ENCODE results near the gene TCAP. TPM values are rescaled to one million over a fixed set of nuclear protein-coding genes. Genes with fewer than 3 reads are reported as not detected.

TCAP gene
- total RNA-seq, 1 donor: 0.36 TPM

- Histone ChIP-seq H3K4me3 (ENCODE audit: insufficient read depth, low read length) (no peak overlapping the region), H4K20me1 (ENCODE audit: insufficient read depth, low read length) (no peaks in the 10 kb centered on the region), H3K9me3 (ENCODE audit: low read depth, low read length) (no peaks in the 10 kb centered on the region), H3K4me1 (ENCODE audit: insufficient read depth, low read length) (peaks cover 15% of the 10 kb centered on the region), H3K27ac (ENCODE audit: low read depth, low read length) (no peak overlapping the region), H3K36me3 (ENCODE audit: insufficient read depth, low read length) (no peaks in the 10 kb centered on the region), H2AFZ (ENCODE audit: low read length) (no peak overlapping the region), H3K27me3 (ENCODE audit: insufficient read depth, low read length) (no peaks in the 10 kb centered on the region), H3K79me2 (ENCODE audit: insufficient read depth, low read length) (no peaks in the 10 kb centered on the region), H3K4me2 (ENCODE audit: insufficient read depth, low read length) (no peak overlapping the region)
- DNase-seq (ENCODE audit: insufficient read length, low spot score, missing footprints): peak; percentile 26
- no peak for TF ChIP-seq CTCF (IDR thresholded peaks at IDR 0.05; ENCODE audit: extremely low read depth, low read depth, low read length)
Measured at GRCh38 chr17:39684369-39685192, 19.4 kb downstream of the TCAP start.

- Histone ChIP-seq H2AFZ (ENCODE audit: low read length) (peak overlapping the region; percentile 99), H3K9me3 (ENCODE audit: low read depth, low read length) (no peaks in the 10 kb centered on the region), H4K20me1 (ENCODE audit: insufficient read depth, low read length) (no peaks in the 10 kb centered on the region), H3K36me3 (ENCODE audit: insufficient read depth, low read length) (no peaks in the 10 kb centered on the region), H3K4me3 (ENCODE audit: insufficient read depth, low read length) (peak overlapping the region; percentile 96), H3K4me2 (ENCODE audit: insufficient read depth, low read length) (peak overlapping the region; percentile 99), H3K79me2 (ENCODE audit: insufficient read depth, low read length) (no peaks in the 10 kb centered on the region), H3K27me3 (ENCODE audit: insufficient read depth, low read length) (no peaks in the 10 kb centered on the region), H3K4me1 (ENCODE audit: insufficient read depth, low read length) (peaks cover 15% of the 10 kb centered on the region), H3K27ac (ENCODE audit: low read depth, low read length) (no peak overlapping the region)
- peak; percentile 1 for DNase-seq (ENCODE audit: insufficient read length, low spot score, missing footprints)
- no peak for TF ChIP-seq CTCF (IDR thresholded peaks at IDR 0.05; ENCODE audit: extremely low read depth, low read depth, low read length)
Measured at GRCh38 chr17:39687101-39687545, 22.0 kb downstream of the TCAP start.

GRCh38 chr17:39687546-39688474, 22.7 kb downstream of the TCAP start, which contains the start of gene PGAP3:
Gene PGAP3 (minus strand): TSS chr17:39688057. CDS start chr17:39688014, 43 bp downstream.
- DNase-seq (ENCODE audit: insufficient read length, low spot score, missing footprints): peak; percentile 98
- H3K79me2 ChIP-seq (ENCODE audit: insufficient read depth, low read length): no peaks in the 10 kb centered on the region
- H3K4me3 ChIP-seq (ENCODE audit: insufficient read depth, low read length): peak within 1 kb of the TSS; percentile 96
- no peaks in the 10 kb centered on the region for H3K27me3 ChIP-seq (ENCODE audit: insufficient read depth, low read length)
- H3K4me1 ChIP-seq (ENCODE audit: insufficient read depth, low read length): peaks cover 15% of the 10 kb centered on the region
- H2AFZ ChIP-seq (ENCODE audit: low read length): peak within 1 kb of the TSS; percentile 99
- H3K36me3 ChIP-seq (ENCODE audit: insufficient read depth, low read length): no peaks in the 10 kb centered on the region
- peak within 1 kb of the TSS; percentile 99 for H3K4me2 ChIP-seq (ENCODE audit: insufficient read depth, low read length)
- no peaks in the 10 kb centered on the region for H4K20me1 ChIP-seq (ENCODE audit: insufficient read depth, low read length)
- peak within 1 kb of the TSS; percentile 73 for H3K27ac ChIP-seq (ENCODE audit: low read depth, low read length)
- TF ChIP-seq CTCF (IDR thresholded peaks at IDR 0.05; ENCODE audit: extremely low read depth, low read depth, low read length): no peak
- no peaks in the 10 kb centered on the region for H3K9me3 ChIP-seq (ENCODE audit: low read depth, low read length)
